Retinal pigment epithelial cell (primary cell): ENCODE results near the gene WDR13.

ENCODE experiments used
- DNase-seq: peaks from one replicate; pipeline ENCODE4 v3.0.0-alpha.2; 2010; ENCODE audit warnings: low read depth
- H3K4me3 ChIP-seq: 2 replicates; pipeline ENCODE4 v1.5.1; 2011; ENCODE audit warnings: mild to moderate bottlenecking, low read length, control low read depth, moderate library complexity
- CTCF ChIP-seq: conservative IDR thresholded peaks from 2 replicates; pipeline ENCODE4 v1.5.1; 2011; ENCODE audit warnings: low read depth, low read length, control low read depth, inconsistent platforms

WDR13 gene

GRCh38 chrX:48569958-48570357 lies 27.3 kb upstream of the WDR13 start:
- DNase-seq, result no peak
- no peak for TF ChIP-seq CTCF
- no peak overlapping the region for H3K4me3 ChIP-seq

- no peak for TF ChIP-seq CTCF
- H3K4me3 ChIP-seq, result peak overlapping the region; percentile 71
- DNase-seq, result no peak
Measured at GRCh38 chrX:48573690-48574269, 23.5 kb upstream of the WDR13 start.

DNA sequence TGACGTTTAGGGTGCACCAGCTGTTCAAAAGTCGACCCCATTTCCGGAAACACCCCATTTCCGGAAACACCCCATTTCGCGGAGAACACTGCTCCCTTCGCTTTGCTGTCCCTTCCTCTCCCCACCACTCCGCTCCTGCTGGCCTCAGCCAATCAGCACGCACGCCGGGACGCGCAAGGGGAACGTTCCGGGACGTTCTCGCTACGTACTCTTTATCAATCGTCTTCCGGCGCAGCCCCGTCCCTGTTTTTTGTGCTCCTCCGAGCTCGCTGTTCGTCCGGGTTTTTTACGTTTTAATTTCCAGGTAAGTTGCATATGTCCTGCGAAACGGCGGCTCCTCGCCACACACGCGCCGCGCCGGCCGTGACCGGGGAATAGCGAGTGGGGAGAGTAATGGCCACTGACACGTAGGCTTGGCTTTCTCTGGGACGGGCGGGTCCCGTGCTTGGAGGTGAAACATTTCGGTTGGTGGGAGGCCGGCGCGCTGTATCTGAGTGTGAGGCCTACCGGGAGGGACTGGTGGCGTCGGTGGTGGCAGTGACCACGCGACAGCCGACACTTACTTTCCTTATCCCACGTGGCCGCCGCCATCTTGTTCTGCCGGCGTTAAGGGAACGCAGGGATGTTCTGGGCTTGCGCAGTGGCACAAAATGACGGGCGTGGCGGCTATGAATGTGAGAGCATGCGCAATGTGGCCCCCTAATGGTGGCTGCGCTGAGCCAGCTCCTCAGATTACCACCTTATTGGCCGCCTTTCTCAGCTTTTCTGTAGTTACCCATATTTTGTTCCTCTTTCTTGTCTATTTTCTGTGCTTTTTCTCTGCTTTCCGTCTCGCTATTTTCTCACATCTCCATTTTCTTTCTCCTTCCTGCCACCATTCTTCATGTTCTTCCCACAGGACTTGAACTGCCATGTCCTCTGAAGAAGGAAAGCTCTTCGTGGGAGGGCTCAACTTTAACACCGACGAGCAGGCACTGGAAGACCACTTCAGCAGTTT lies 22.7 kb upstream of the WDR13 start, which contains the start of gene RBM3:
Gene RBM3, plus strand, starts transcription at position 215 of the 997 bp plus-strand sequence. Its CDS starts 697 bp downstream, at position 912.
- peak; percentile 40 for TF ChIP-seq CTCF
- peak within 1 kb of the TSS; percentile 71 for H3K4me3 ChIP-seq
- DNase-seq, result no peak

DNA sequence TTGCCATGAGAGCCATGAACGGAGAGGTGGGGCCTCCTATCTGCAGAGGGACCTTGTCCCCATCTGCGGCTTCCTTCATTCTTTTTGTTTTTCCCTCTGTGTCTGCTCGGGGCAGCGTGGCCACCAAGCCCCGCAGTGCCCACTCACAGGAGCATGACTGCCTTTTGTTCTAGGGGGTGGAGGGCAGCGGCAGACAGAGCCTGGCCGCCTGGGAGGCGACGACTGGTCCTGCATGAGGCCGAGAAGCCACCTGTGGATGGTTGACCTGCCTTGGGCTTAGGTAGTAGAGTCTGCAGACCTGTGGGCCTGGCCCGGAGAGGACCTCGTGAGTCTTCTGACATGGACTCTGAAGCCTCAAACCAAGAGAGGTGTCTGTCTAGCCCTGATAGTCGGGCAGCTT lies 21.6 kb upstream of the WDR13 start:
- peak overlapping the region; percentile 71 for H3K4me3 ChIP-seq
- no peak for DNase-seq
- no peak for TF ChIP-seq CTCF

DNA sequence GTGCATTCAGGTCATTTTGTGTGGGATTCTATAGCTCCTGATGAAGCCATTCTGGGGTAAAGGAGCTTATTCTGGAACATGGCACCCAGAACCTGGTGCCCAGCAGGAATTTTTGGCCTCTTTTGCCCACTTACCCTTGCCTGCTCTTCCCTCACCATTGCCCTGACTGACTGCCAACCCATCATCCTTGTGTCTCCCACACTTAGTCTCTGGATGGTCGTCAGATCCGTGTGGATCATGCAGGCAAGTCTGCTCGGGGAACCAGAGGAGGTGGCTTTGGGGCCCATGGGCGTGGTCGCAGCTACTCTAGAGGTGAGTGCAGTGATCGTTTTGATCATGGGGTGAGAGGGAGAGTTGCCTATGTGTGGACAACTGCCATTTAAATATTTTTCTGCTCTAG lies 21.2 kb upstream of the WDR13 start:
- no peak for TF ChIP-seq CTCF
- H3K4me3 ChIP-seq, result peak overlapping the region; percentile 71

GRCh38 chrX:48578661-48579128 lies 18.6 kb upstream of the WDR13 start:
- no peak for TF ChIP-seq CTCF
- H3K4me3 ChIP-seq, result no peak overlapping the region
- DNase-seq, result no peak

More for the DNA sequence above, 21.2 kb upstream of the WDR13 start:
- DNase-seq, result no peak
